Right lobe of liver (tissue), 4 donors: Measurements from ENCODE around the gene PTOV1.

Experiments used
- POLR2A ChIP-seq: fragments of 450-650 bp; IDR thresholded peaks from one replicate; pipeline ENCODE4 v1.6.1; 2017; ENCODE audit warnings: antibody characterized with exemption, mild to moderate bottlenecking
- TF ChIP-seq, protein P1 (sequence below), 4 donors: fragments of 200-600 bp in 3 of 4; fragments of 450-650 bp in 1 of 4; IDR thresholded peaks; one replicate each; pipeline versions ENCODE4 v1.5.1 to v1.8.0; 2016 to 2022; ENCODE audit warnings: antibody characterized with exemption in 4 of 4, mild to moderate bottlenecking in 2 of 4
- donor health status: DM: no; HTN: no; CAD: no.
- donor health status: DM: no; HTN: no; CAD: no.
- donor health status: DM: no; HTN: yes; CAD: no.

DNA sequence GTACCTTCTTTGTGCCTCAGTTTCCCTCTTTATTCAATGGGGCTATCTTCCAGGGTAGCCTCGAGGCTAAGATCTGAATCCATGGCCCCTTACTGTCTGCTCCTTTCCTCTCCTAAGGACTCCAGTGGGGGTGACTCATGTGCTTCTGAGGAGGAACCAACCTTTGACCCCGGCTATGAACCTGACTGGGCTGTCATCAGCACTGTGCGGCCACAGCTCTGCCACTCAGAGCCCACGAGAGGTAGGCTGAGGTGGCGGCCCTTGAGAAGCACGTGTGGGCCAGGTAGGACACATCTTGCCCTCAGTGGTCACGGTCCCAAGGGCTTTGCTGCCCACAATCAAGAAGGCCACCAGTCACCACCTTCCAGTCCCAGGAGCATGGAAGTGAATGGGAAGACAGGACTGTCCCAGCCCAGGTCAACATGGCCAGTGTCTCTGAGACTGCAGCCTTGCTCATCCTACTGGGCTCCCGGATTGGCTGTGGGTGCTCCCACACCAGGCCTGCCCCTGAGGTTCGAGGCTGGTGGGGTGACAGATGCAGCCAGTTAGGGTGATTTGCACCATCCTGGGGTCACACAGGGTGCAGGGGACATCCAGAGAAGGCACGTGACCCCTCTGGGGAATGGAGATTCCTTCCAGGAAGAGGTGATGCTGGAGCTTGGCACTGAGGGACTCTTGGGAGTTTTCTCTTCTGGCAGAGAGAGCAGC, 29.4 kb downstream of the PTOV1 start:
- TF ChIP-seq, protein P1, sequence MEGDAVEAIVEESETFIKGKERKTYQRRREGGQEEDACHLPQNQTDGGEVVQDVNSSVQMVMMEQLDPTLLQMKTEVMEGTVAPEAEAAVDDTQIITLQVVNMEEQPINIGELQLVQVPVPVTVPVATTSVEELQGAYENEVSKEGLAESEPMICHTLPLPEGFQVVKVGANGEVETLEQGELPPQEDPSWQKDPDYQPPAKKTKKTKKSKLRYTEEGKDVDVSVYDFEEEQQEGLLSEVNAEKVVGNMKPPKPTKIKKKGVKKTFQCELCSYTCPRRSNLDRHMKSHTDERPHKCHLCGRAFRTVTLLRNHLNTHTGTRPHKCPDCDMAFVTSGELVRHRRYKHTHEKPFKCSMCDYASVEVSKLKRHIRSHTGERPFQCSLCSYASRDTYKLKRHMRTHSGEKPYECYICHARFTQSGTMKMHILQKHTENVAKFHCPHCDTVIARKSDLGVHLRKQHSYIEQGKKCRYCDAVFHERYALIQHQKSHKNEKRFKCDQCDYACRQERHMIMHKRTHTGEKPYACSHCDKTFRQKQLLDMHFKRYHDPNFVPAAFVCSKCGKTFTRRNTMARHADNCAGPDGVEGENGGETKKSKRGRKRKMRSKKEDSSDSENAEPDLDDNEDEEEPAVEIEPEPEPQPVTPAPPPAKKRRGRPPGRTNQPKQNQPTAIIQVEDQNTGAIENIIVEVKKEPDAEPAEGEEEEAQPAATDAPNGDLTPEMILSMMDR (IDR thresholded peaks at IDR 0.05) = no peak
- no peak for TF ChIP-seq POLR2A
